ENCODE data around the gene SSBP3. TPM values are rescaled to one million over a fixed set of nuclear protein-coding genes. Genes with fewer than 3 reads are reported as not detected.

SSBP3 gene
- total and polyA plus RNA-seq, 4 donors = 23.3 to 108 (median 66.3) TPM

- no peak for DNase-seq (ENCODE audit: low read depth in 4 of 6, low spot score in 6 of 6)
- Histone ChIP-seq H3K4me3 (ENCODE audit: low read depth, low read length) (no peak overlapping the region), H3K36me3 (ENCODE audit: control insufficient read depth, insufficient read depth, low read length) (peaks cover 11% of the 10 kb centered on the region), H3K9me3 (ENCODE audit: control insufficient read depth, insufficient read depth, low read length) (no peaks in the 10 kb centered on the region), H3K27me3 (ENCODE audit: control insufficient read depth, insufficient read depth, low read length) (no peaks in the 10 kb centered on the region), H3K27ac (ENCODE audit: low read depth, low read length) (no peak overlapping the region), H3K4me1 (ENCODE audit: control insufficient read depth, insufficient read depth, low read length) (peaks cover 63% of the 10 kb centered on the region)
- WGBS (ENCODE audit: insufficient coverage) = 81% methylated on average over 4 of the region's 6 CpGs
Measured at GRCh38 chr1:54263601-54264226, 142.5 kb downstream of the SSBP3 start.

GRCh38 chr1:54262244-54262643 lies 143.9 kb downstream of the SSBP3 start:
- H3K36me3 ChIP-seq (ENCODE audit: control insufficient read depth, insufficient read depth, low read length) = peaks cover 14% of the 10 kb centered on the region
- H3K9me3 ChIP-seq (ENCODE audit: control insufficient read depth, insufficient read depth, low read length) = no peaks in the 10 kb centered on the region
- H3K4me1 ChIP-seq (ENCODE audit: control insufficient read depth, insufficient read depth, low read length) = peaks cover 65% of the 10 kb centered on the region
- no peak for DNase-seq (ENCODE audit: low read depth in 4 of 6, low spot score in 6 of 6)
- WGBS (ENCODE audit: insufficient coverage) = 94% methylated on average over 7 of the region's 7 CpGs
- no peaks in the 10 kb centered on the region for H3K27me3 ChIP-seq (ENCODE audit: control insufficient read depth, insufficient read depth, low read length)
- H3K4me3 ChIP-seq (ENCODE audit: low read depth, low read length) = no peak overlapping the region
- H3K27ac ChIP-seq (ENCODE audit: low read depth, low read length) = no peak overlapping the region

GRCh38 chr1:54260810-54261209 lies 145.4 kb downstream of the SSBP3 start:
- Histone ChIP-seq H3K36me3 (ENCODE audit: control insufficient read depth, insufficient read depth, low read length) (peaks cover 14% of the 10 kb centered on the region), H3K27ac (ENCODE audit: low read depth, low read length) (no peak overlapping the region), H3K4me1 (ENCODE audit: control insufficient read depth, insufficient read depth, low read length) (peaks cover 69% of the 10 kb centered on the region), H3K4me3 (ENCODE audit: low read depth, low read length) (no peak overlapping the region), H3K27me3 (ENCODE audit: control insufficient read depth, insufficient read depth, low read length) (no peaks in the 10 kb centered on the region), H3K9me3 (ENCODE audit: control insufficient read depth, insufficient read depth, low read length) (no peaks in the 10 kb centered on the region)
- 74% methylated on average over 10 of the region's 10 CpGs for WGBS (ENCODE audit: insufficient coverage)
- DNase-seq (ENCODE audit: low read depth in 4 of 6, low spot score in 6 of 6) = no peak

DNA sequence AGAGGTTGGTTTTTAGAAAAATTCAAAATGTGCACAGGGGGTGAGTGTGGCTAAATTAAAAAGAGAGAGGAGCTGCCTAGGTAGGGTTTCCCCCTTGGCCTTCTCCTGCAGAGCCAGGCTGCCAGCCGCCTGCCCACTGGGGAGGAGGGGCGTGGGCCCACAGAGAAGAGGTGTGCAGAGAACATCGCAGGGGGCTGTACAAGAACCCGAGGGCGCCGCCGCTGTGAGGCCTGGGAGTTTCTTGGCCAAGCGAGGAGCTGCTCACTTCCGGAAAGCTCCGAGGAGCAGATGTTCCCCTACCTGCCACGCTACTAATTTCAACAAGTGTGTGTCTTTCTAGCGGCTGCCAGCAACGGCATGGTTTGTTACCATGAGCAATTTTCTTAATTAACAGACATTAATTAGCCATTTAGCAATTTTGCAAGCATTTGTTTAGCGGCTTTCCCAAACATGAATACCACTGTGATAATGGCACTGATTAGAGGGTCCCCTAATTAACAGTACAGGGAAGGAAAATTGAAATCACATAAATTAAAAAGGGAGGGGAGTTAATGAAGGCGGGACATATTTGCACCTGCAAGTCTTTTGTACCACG lies 146.6 kb downstream of the SSBP3 start:
- H3K9me3 ChIP-seq (ENCODE audit: control insufficient read depth, insufficient read depth, low read length) = no peaks in the 10 kb centered on the region
- H3K4me1 ChIP-seq (ENCODE audit: control insufficient read depth, insufficient read depth, low read length) = peaks cover 61% of the 10 kb centered on the region
- DNase-seq (ENCODE audit: low read depth in 4 of 6, low spot score in 6 of 6) = peak in 2 of 6 donors; percentile 46 to 92
- no peak overlapping the region for H3K27ac ChIP-seq (ENCODE audit: low read depth, low read length)
- 61% methylated on average over 15 of the region's 16 CpGs for WGBS (ENCODE audit: insufficient coverage)
- H3K36me3 ChIP-seq (ENCODE audit: control insufficient read depth, insufficient read depth, low read length) = peaks cover 12% of the 10 kb centered on the region
- H3K27me3 ChIP-seq (ENCODE audit: control insufficient read depth, insufficient read depth, low read length) = no peaks in the 10 kb centered on the region
- no peak overlapping the region for H3K4me3 ChIP-seq (ENCODE audit: low read depth, low read length)

- WGBS (ENCODE audit: insufficient coverage) = 75% methylated on average over 19 of the region's 23 CpGs
- H3K36me3 ChIP-seq (ENCODE audit: control insufficient read depth, insufficient read depth, low read length) = peaks cover 16% of the 10 kb centered on the region
- no peaks in the 10 kb centered on the region for H3K9me3 ChIP-seq (ENCODE audit: control insufficient read depth, insufficient read depth, low read length)
- H3K27ac ChIP-seq (ENCODE audit: low read depth, low read length) = no peak overlapping the region
- H3K4me3 ChIP-seq (ENCODE audit: low read depth, low read length) = no peak overlapping the region
- peaks cover 59% of the 10 kb centered on the region for H3K4me1 ChIP-seq (ENCODE audit: control insufficient read depth, insufficient read depth, low read length)
- no peaks in the 10 kb centered on the region for H3K27me3 ChIP-seq (ENCODE audit: control insufficient read depth, insufficient read depth, low read length)
- DNase-seq (ENCODE audit: low read depth in 4 of 6, low spot score in 6 of 6) = no peak
Measured at GRCh38 chr1:54257876-54258275, 148.3 kb downstream of the SSBP3 start.

- 72% methylated on average over 8 of the region's 10 CpGs for WGBS (ENCODE audit: insufficient coverage)
- no peak overlapping the region for H3K4me3 ChIP-seq (ENCODE audit: low read depth, low read length)
Measured at GRCh38 chr1:54257346-54257620, 148.9 kb downstream of the SSBP3 start.

DNA sequence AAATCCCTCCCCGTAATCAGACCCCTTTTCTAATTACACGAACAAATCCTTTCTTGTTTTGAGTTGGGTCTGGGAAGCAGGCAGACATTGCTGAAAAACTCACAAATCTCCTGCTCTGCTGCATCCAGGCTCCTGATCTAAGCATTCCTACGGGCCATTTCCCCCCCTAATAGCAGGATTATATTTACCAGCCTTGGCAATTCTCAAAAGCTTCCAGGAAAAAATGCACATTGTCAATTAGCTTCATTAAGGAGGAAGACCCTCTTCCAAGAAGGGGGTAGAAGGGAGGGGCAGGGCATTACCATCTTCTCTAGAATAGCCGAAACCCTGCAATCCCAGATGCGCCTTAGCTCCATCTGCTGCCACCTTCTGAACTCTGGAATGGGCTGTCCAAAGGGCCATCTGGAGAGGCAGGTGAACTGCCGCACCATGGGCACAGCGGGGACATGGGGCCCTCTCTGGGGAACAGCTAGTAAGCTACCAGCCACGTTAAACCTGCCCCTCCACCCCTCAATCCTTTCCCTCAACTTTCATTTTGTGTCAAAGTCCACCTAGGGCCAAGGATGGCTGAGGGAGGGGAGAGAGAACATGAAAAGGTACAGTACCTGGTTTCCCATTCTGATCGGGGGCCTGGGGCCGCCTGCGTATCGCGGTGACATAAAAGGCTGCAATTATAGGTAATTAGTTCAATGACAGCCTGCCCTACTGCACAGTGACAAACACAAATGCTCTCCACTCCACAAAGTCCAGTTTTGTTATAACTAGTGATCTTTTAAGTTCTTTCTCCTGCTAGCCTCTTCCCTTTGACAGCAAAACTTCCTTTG lies 149.5 kb downstream of the SSBP3 start:
- Histone ChIP-seq H3K9me3 (ENCODE audit: control insufficient read depth, insufficient read depth, low read length) (no peaks in the 10 kb centered on the region), H3K4me3 (ENCODE audit: low read depth, low read length) (no peak overlapping the region), H3K36me3 (ENCODE audit: control insufficient read depth, insufficient read depth, low read length) (peaks cover 22% of the 10 kb centered on the region), H3K27ac (ENCODE audit: low read depth, low read length) (no peak overlapping the region), H3K4me1 (ENCODE audit: control insufficient read depth, insufficient read depth, low read length) (peaks cover 59% of the 10 kb centered on the region), H3K27me3 (ENCODE audit: control insufficient read depth, insufficient read depth, low read length) (no peaks in the 10 kb centered on the region)
- peak in 2 of 6 donors; percentile 51 to 71 for DNase-seq (ENCODE audit: low read depth in 4 of 6, low spot score in 6 of 6)
- 65% methylated on average over 3 of the region's 13 CpGs for WGBS (ENCODE audit: insufficient coverage)

More at GRCh38 chr1:54257346-54257620, 148.9 kb downstream of the SSBP3 start:
- Histone ChIP-seq H3K27me3 (ENCODE audit: control insufficient read depth, insufficient read depth, low read length) (no peaks in the 10 kb centered on the region), H3K36me3 (ENCODE audit: control insufficient read depth, insufficient read depth, low read length) (peaks cover 20% of the 10 kb centered on the region), H3K9me3 (ENCODE audit: control insufficient read depth, insufficient read depth, low read length) (no peaks in the 10 kb centered on the region), H3K4me1 (ENCODE audit: control insufficient read depth, insufficient read depth, low read length) (peaks cover 59% of the 10 kb centered on the region), H3K27ac (ENCODE audit: low read depth, low read length) (no peak overlapping the region)
- DNase-seq (ENCODE audit: low read depth in 4 of 6, low spot score in 6 of 6) = no peak

- no peaks in the 10 kb centered on the region for H3K9me3 ChIP-seq (ENCODE audit: control insufficient read depth, insufficient read depth, low read length)
- no peaks in the 10 kb centered on the region for H3K27me3 ChIP-seq (ENCODE audit: control insufficient read depth, insufficient read depth, low read length)
- 87% methylated on average over 3 of the region's 9 CpGs for WGBS (ENCODE audit: insufficient coverage)
- peaks cover 55% of the 10 kb centered on the region for H3K4me1 ChIP-seq (ENCODE audit: control insufficient read depth, insufficient read depth, low read length)
- H3K27ac ChIP-seq (ENCODE audit: low read depth, low read length) = no peak overlapping the region
- no peak overlapping the region for H3K4me3 ChIP-seq (ENCODE audit: low read depth, low read length)
- no peak for DNase-seq (ENCODE audit: low read depth in 4 of 6, low spot score in 6 of 6)
- peaks cover 35% of the 10 kb centered on the region for H3K36me3 ChIP-seq (ENCODE audit: control insufficient read depth, insufficient read depth, low read length)
Measured at GRCh38 chr1:54255026-54255702, 151.0 kb downstream of the SSBP3 start.

GRCh38 chr1:54254055-54254454 lies 152.1 kb downstream of the SSBP3 start:
- no peaks in the 10 kb centered on the region for H3K9me3 ChIP-seq (ENCODE audit: control insufficient read depth, insufficient read depth, low read length)
- no peak for DNase-seq (ENCODE audit: low read depth in 4 of 6, low spot score in 6 of 6)
- H3K4me3 ChIP-seq (ENCODE audit: low read depth, low read length) = no peak overlapping the region
- H3K4me1 ChIP-seq (ENCODE audit: control insufficient read depth, insufficient read depth, low read length) = peaks cover 48% of the 10 kb centered on the region
- no peaks in the 10 kb centered on the region for H3K27me3 ChIP-seq (ENCODE audit: control insufficient read depth, insufficient read depth, low read length)
- peaks cover 36% of the 10 kb centered on the region for H3K36me3 ChIP-seq (ENCODE audit: control insufficient read depth, insufficient read depth, low read length)
- H3K27ac ChIP-seq (ENCODE audit: low read depth, low read length) = no peak overlapping the region
- WGBS (ENCODE audit: insufficient coverage) = 53% methylated on average over 10 of the region's 10 CpGs

Measured in spinal cord (tissue), 10 donors.